ENCODE data around the gene CDC42BPB. TPM values are rescaled to one million over a fixed set of nuclear protein-coding genes. Genes with fewer than 3 reads are reported as not detected.

CDC42BPB gene
- total and polyA plus RNA-seq, 2 of the 13 experiments (the other 11 are each of a cell fraction or from before 2014, with no cell fraction given), result 19.7 to 32.3 TPM

- peak; percentile 93 for TF ChIP-seq HNRNPL (IDR thresholded peaks at IDR 0.05; ENCODE audit: low read depth, low read length)
- peak; percentile 88; the same call in 1 of the 2 replicates for TF ChIP-seq ZBTB3 (CRISPR knock-in tag; IDR thresholded peaks at IDR 0.05; ENCODE audit: borderline replicate concordance, low read depth)
- TF ChIP-seq ZNF510 (CRISPR knock-in tag; IDR thresholded peaks at IDR 0.05; ENCODE audit: low read depth), result peak; percentile 91
- no peak for TF ChIP-seq NFRKB (IDR thresholded peaks at IDR 0.05)
- TF ChIP-seq, protein P1, sequence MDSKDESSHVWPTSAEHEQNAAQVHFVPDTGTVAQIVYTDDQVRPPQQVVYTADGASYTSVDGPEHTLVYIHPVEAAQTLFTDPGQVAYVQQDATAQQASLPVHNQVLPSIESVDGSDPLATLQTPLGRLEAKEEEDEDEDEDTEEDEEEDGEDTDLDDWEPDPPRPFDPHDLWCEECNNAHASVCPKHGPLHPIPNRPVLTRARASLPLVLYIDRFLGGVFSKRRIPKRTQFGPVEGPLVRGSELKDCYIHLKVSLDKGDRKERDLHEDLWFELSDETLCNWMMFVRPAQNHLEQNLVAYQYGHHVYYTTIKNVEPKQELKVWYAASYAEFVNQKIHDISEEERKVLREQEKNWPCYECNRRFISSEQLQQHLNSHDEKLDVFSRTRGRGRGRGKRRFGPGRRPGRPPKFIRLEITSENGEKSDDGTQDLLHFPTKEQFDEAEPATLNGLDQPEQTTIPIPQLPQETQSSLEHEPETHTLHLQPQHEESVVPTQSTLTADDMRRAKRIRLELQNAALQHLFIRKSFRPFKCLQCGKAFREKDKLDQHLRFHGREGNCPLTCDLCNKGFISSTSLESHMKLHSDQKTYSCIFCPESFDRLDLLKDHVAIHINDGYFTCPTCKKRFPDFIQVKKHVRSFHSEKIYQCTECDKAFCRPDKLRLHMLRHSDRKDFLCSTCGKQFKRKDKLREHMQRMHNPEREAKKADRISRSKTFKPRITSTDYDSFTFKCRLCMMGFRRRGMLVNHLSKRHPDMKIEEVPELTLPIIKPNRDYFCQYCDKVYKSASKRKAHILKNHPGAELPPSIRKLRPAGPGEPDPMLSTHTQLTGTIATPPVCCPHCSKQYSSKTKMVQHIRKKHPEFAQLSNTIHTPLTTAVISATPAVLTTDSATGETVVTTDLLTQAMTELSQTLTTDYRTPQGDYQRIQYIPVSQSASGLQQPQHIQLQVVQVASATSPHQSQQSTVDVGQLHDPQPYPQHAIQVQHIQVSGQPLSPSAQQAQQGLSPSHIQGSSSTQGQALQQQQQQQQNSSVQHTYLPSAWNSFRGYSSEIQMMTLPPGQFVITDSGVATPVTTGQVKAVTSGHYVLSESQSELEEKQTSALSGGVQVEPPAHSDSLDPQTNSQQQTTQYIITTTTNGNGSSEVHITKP (CRISPR knock-in tag; IDR thresholded peaks at IDR 0.05; ENCODE audit: low read depth), result peak; percentile 73; the same call in 1 of the 2 replicates
- no peak for TF ChIP-seq PLSCR1 (CRISPR knock-in tag; IDR thresholded peaks at IDR 0.05; ENCODE audit: borderline replicate concordance)
- TF ChIP-seq KDM5A (IDR thresholded peaks at IDR 0.05; ENCODE audit: borderline replicate concordance, low read length), result no peak
- peak; percentile 75; the same call in 1 of the 2 replicates for TF ChIP-seq CREM (IDR thresholded peaks at IDR 0.05)
- TF ChIP-seq CREM (CRISPR knock-in tag; IDR thresholded peaks at IDR 0.05), result no peak
- no peak for TF ChIP-seq CCAR2 (optimal IDR thresholded peaks at IDR 0.05; ENCODE audit: low read depth, low read length)
- no peak for TF ChIP-seq ZNF251 (CRISPR knock-in tag; IDR thresholded peaks at IDR 0.05)
- no peak for TF ChIP-seq ZNF260 (CRISPR knock-in tag; IDR thresholded peaks at IDR 0.05; ENCODE audit: borderline replicate concordance, low read depth)
- TF ChIP-seq KAT2B (IDR thresholded peaks at IDR 0.05; ENCODE audit: borderline replicate concordance, low read depth, low read length), result no peak
- TF ChIP-seq ZMYM2 (CRISPR knock-in tag; IDR thresholded peaks at IDR 0.05), result no peak
- no peak; the same call in 1 of the 2 replicates for TF ChIP-seq AFF4 (CRISPR knock-in tag; IDR thresholded peaks at IDR 0.05)
- peak; percentile 64; the same call in 1 of the 2 replicates for TF ChIP-seq ZNF891 (CRISPR knock-in tag; IDR thresholded peaks at IDR 0.05)
- no peak for TF ChIP-seq TRIM22 (IDR thresholded peaks at IDR 0.05)
- TF ChIP-seq TOE1 (CRISPR knock-in tag; IDR thresholded peaks at IDR 0.05), result no peak
These were observed 43.2 kb upstream of the CDC42BPB start (continued) for GRCh38 chr14:103100281-103101121.
